Measurements from ENCODE around the gene KCP.

KCP gene

GRCh38 chr7:128849804-128850490 is 60.6 kb downstream of the KCP start:
- TF ChIP-seq, protein P1, sequence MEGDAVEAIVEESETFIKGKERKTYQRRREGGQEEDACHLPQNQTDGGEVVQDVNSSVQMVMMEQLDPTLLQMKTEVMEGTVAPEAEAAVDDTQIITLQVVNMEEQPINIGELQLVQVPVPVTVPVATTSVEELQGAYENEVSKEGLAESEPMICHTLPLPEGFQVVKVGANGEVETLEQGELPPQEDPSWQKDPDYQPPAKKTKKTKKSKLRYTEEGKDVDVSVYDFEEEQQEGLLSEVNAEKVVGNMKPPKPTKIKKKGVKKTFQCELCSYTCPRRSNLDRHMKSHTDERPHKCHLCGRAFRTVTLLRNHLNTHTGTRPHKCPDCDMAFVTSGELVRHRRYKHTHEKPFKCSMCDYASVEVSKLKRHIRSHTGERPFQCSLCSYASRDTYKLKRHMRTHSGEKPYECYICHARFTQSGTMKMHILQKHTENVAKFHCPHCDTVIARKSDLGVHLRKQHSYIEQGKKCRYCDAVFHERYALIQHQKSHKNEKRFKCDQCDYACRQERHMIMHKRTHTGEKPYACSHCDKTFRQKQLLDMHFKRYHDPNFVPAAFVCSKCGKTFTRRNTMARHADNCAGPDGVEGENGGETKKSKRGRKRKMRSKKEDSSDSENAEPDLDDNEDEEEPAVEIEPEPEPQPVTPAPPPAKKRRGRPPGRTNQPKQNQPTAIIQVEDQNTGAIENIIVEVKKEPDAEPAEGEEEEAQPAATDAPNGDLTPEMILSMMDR (conservative IDR thresholded peaks at IDR 0.05; ENCODE audit: low read length): no peak
- TF ChIP-seq EZH2phosphoT487 (IDR thresholded peaks at IDR 0.05; ENCODE audit: borderline replicate concordance): no peak
- H3K79me2 ChIP-seq (ENCODE audit: insufficient read depth, low read length): no peaks in the 10 kb centered on the region
- no peaks in the 10 kb centered on the region for H4K20me1 ChIP-seq (ENCODE audit: insufficient read depth, low read length, poor library complexity, severe bottlenecking)
- no peaks in the 10 kb centered on the region for H3K9me2 ChIP-seq (replicated peaks; ENCODE audit: low read depth, low read length)
- no peak overlapping the region for H3K4me3 ChIP-seq (ENCODE audit: low read length, poor library complexity, severe bottlenecking)
- H3K27me3 ChIP-seq (ENCODE audit: insufficient read depth, low read length, poor library complexity, severe bottlenecking): no peaks in the 10 kb centered on the region
- no peaks in the 10 kb centered on the region for H3K4me1 ChIP-seq (ENCODE audit: insufficient read depth, low read length, poor library complexity, severe bottlenecking)
- H3K36me3 ChIP-seq (ENCODE audit: insufficient read depth, low read length): no peaks in the 10 kb centered on the region
- H3F3A ChIP-seq (ENCODE audit: low read depth): no peaks in the 10 kb centered on the region
- H3K9ac ChIP-seq (ENCODE audit: low read depth, low read length, poor library complexity, severe bottlenecking): no peak overlapping the region
- H3K9me3 ChIP-seq (ENCODE audit: insufficient read depth, low read depth, low read length): no peaks in the 10 kb centered on the region
- no peak overlapping the region for H3K4me2 ChIP-seq (ENCODE audit: low read depth, low read length, poor library complexity, severe bottlenecking)
- no peak overlapping the region for H2AFZ ChIP-seq (ENCODE audit: low read length)

- Histone ChIP-seq H3K9me3 (ENCODE audit: insufficient read depth, low read depth, low read length) (no peaks in the 10 kb centered on the region), H3K9ac (ENCODE audit: low read depth, low read length, poor library complexity, severe bottlenecking) (no peak overlapping the region)
- TF ChIP-seq EZH2phosphoT487 (IDR thresholded peaks at IDR 0.05; ENCODE audit: borderline replicate concordance): no peak
Observed at GRCh38 chr7:128849156-128849515, 61.4 kb downstream of the KCP start.

DNA sequence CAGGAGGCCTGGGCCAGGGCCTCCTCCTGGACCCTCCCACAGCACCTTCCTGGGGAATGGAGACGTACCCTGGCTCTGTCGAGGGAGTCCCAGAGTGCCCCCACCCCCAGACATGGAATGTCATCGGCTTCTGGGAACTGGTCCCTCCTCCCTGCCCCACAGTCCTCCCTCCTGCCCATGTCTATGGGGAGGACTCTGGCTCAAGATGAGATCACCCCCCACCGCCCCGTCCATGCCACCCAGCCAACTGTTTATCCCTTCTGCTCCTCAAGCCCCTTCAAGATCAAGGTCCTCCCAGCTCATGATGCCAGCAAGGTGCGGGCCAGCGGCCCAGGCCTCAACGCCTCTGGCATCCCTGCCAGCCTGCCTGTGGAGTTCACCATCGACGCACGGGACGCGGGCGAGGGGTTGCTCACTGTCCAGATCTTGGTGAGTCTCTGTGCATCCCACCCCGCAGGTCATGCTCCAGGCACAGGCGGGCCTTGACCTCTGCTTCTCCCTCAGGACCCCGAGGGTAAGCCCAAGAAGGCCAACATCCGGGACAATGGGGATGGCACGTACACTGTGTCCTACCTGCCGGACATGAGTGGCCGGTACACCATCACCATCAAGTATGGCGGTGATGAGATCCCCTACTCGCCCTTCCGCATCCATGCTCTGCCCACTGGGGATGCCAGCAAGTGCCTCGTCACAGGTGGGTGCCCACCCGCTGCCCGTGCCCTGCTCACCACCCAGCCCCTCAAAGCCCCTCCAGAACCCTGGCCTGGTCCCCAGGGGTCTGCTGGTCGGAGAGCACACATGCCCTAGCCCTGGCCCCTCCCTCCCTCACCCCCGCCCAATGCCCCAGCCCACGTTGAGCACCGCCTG is 62.0 kb downstream of the KCP start:
- Histone ChIP-seq H4K20me1 (ENCODE audit: insufficient read depth, low read length, poor library complexity, severe bottlenecking) (no peaks in the 10 kb centered on the region), H3K9me3 (ENCODE audit: insufficient read depth, low read depth, low read length) (no peaks in the 10 kb centered on the region)

More at GRCh38 chr7:128849156-128849515, 61.4 kb downstream of the KCP start:
- Histone ChIP-seq H3K4me1 (ENCODE audit: insufficient read depth, low read length, poor library complexity, severe bottlenecking) (no peaks in the 10 kb centered on the region), H3K79me2 (ENCODE audit: insufficient read depth, low read length) (no peaks in the 10 kb centered on the region), H3K9me2 (replicated peaks; ENCODE audit: low read depth, low read length) (no peaks in the 10 kb centered on the region), H3F3A (ENCODE audit: low read depth) (no peaks in the 10 kb centered on the region), H3K4me2 (ENCODE audit: low read depth, low read length, poor library complexity, severe bottlenecking) (no peak overlapping the region), H2AFZ (ENCODE audit: low read length) (no peak overlapping the region), H3K4me3 (ENCODE audit: low read length, poor library complexity, severe bottlenecking) (no peak overlapping the region), H4K20me1 (ENCODE audit: insufficient read depth, low read length, poor library complexity, severe bottlenecking) (no peaks in the 10 kb centered on the region), H3K36me3 (ENCODE audit: insufficient read depth, low read length) (no peaks in the 10 kb centered on the region), H3K27me3 (ENCODE audit: insufficient read depth, low read length, poor library complexity, severe bottlenecking) (no peaks in the 10 kb centered on the region)

More for the DNA sequence above, 62.0 kb downstream of the KCP start:
- H3K9me2 ChIP-seq (replicated peaks; ENCODE audit: low read depth, low read length): no peaks in the 10 kb centered on the region
- H3K9ac ChIP-seq (ENCODE audit: low read depth, low read length, poor library complexity, severe bottlenecking): no peak overlapping the region
- TF ChIP-seq EZH2phosphoT487 (IDR thresholded peaks at IDR 0.05; ENCODE audit: borderline replicate concordance): no peak
- TF ChIP-seq, protein P1 (conservative IDR thresholded peaks at IDR 0.05; ENCODE audit: low read length): no peak
- H2AFZ ChIP-seq (ENCODE audit: low read length): no peak overlapping the region
- H3K4me2 ChIP-seq (ENCODE audit: low read depth, low read length, poor library complexity, severe bottlenecking): no peak overlapping the region
- H3K4me3 ChIP-seq (ENCODE audit: low read length, poor library complexity, severe bottlenecking): no peak overlapping the region
- H3F3A ChIP-seq (ENCODE audit: low read depth): no peaks in the 10 kb centered on the region
- H3K36me3 ChIP-seq (ENCODE audit: insufficient read depth, low read length): no peaks in the 10 kb centered on the region
- no peaks in the 10 kb centered on the region for H3K27me3 ChIP-seq (ENCODE audit: insufficient read depth, low read length, poor library complexity, severe bottlenecking)
- H3K79me2 ChIP-seq (ENCODE audit: insufficient read depth, low read length): no peaks in the 10 kb centered on the region
- H3K4me1 ChIP-seq (ENCODE audit: insufficient read depth, low read length, poor library complexity, severe bottlenecking): no peaks in the 10 kb centered on the region
